BJ (cell line): ENCODE results near the gene GRM8. TPM values are rescaled to one million over a fixed set of nuclear protein-coding genes. Genes with fewer than 3 reads are reported as not detected.

Experiments used
- CTCF ChIA-PET: fragments of 350-600 bp; formaldehyde crosslinking; extraction: SDS; loops from one replicate; lab custom pipeline; 2021; ENCODE audit warnings: antibody characterized with exemption, inconsistent platforms; lab: Yijun Ruan, JAX
- POLR2A ChIA-PET: fragments of 300-600 bp; sonication (Branson Sonifier 250); formaldehyde crosslinking; extraction: SDS; loops from one replicate; lab custom pipeline; 2021; ENCODE audit warnings: antibody characterized with exemption; lab: Charles Lee
- DNase-seq: peaks from one replicate; pipeline ENCODE4 v3.0.0-alpha.2; 2011; ENCODE audit warnings: low read depth
- H3K27me3 ChIP-seq: 2 replicates; pipeline ENCODE4 v1.6.0; 2011; ENCODE audit warnings: low read length; ENCODE audit not compliant: control insufficient read depth, insufficient read depth
- H3K36me3 ChIP-seq: 2 replicates; pipeline ENCODE4 v1.5.1; 2011; ENCODE audit warnings: low read length; ENCODE audit not compliant: control insufficient read depth, insufficient read depth
- H3K4me3 ChIP-seq: 2 replicates; pipeline ENCODE4 v1.5.1; 2011; ENCODE audit warnings: low read depth, mild to moderate bottlenecking, control low read depth, low read length
- CTCF ChIP-seq: IDR thresholded peaks from 2 replicates; pipeline ENCODE4 v1.5.1; 2011; ENCODE audit warnings: low read depth, mild to moderate bottlenecking, control low read depth, inconsistent platforms, low read length, moderate library complexity; ENCODE audit not compliant: insufficient read depth
- polyA plus RNA-seq: library from polyadenylated mRNA; depleted of rRNA; stranded (reverse); fragments of >200 nt; gene quantifications from 2 replicates; pipeline ENCODE4 v1.2.3, GENCODE V29; 2011

Gene GRM8
- polyA plus RNA-seq, 1 experiment: not detected

GRCh38 chr7:126499481-126499880 lies 753.3 kb downstream of the GRM8 start:
- TF ChIP-seq CTCF: no peak
- H3K4me3 ChIP-seq: no peak overlapping the region
- H3K27me3 ChIP-seq: no peaks in the 10 kb centered on the region
- POLR2A ChIA-PET: no interaction called here
- no peak for DNase-seq
- no peaks in the 10 kb centered on the region for H3K36me3 ChIP-seq
- CTCF ChIA-PET: no interaction called here

- no peaks in the 10 kb centered on the region for H3K27me3 ChIP-seq
- ChIA-PET POLR2A (no interaction called here), CTCF (no interaction called here)
- no peak for TF ChIP-seq CTCF
- DNase-seq: no peak
- no peaks in the 10 kb centered on the region for H3K36me3 ChIP-seq
- H3K4me3 ChIP-seq: no peak overlapping the region
These were observed 757.0 kb downstream of the GRM8 start for GRCh38 chr7:126495733-126496132.

- Histone ChIP-seq H3K4me3 (no peak overlapping the region), H3K36me3 (no peaks in the 10 kb centered on the region), H3K27me3 (no peaks in the 10 kb centered on the region)
- CTCF ChIA-PET: no interaction called here
- no peak for DNase-seq
- POLR2A ChIA-PET: no interaction called here
- TF ChIP-seq CTCF: no peak
These were observed 757.7 kb downstream of the GRM8 start for GRCh38 chr7:126495001-126495400.

GRCh38 chr7:126493801-126494200 lies 758.9 kb downstream of the GRM8 start:
- ChIA-PET POLR2A (no interaction called here), CTCF (no interaction called here)
- TF ChIP-seq CTCF: no peak
- Histone ChIP-seq H3K4me3 (no peak overlapping the region), H3K36me3 (no peaks in the 10 kb centered on the region), H3K27me3 (no peaks in the 10 kb centered on the region)
- DNase-seq: no peak

- POLR2A ChIA-PET: no interaction called here
- DNase-seq: no peak
- CTCF ChIA-PET: no interaction called here
- H3K36me3 ChIP-seq: no peaks in the 10 kb centered on the region
- no peak for TF ChIP-seq CTCF
- no peaks in the 10 kb centered on the region for H3K27me3 ChIP-seq
- no peak overlapping the region for H3K4me3 ChIP-seq
These were observed 762.9 kb downstream of the GRM8 start for GRCh38 chr7:126489874-126490273.
